ENCODE measurements around the gene TRIM41. TPM values are rescaled to one million over a fixed set of nuclear protein-coding genes. Genes with fewer than 3 reads are reported as not detected.

The TRIM41 gene
- total and polyA plus RNA-seq, 9 of the 15 experiments (the other 6 are each of a cell fraction or from before 2014, with no cell fraction given) = 1.8 to 47.6 (median 20.9) TPM

DNA sequence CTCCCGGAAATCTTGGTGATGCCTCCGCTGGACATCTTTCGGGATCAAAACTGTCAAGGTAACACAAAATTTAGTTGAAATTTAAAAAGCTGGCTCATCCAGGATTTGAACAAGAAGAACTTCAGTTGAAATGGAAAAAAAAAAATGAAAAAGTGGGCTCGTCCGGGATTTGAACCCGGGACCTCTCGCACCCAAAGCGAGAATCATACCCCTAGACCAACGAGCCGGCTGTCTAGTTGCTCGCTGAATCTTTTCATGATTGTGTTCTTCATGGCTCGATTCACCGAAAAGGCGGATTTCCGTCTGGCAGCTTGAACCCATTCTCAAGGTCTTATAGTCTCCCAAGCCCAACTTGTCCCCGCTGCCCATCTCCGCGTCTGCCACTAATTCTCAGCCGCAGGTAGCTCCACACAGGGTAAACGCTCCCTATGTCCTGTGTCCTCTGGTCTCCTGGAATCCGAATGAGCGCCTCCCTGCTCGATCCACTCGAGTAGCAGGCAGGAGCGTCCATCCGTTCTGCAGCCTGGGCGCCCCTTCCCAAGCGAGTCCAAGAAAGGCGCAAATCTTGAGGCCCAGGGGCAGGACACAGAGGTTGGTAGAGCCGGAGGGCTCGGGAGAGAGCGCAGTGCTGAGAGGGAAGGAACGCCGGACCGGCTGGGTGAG, 34.2 kb upstream of the TRIM41 start (continued):
- no peak for TF ChIP-seq CUX1 (CRISPR knock-in tag; IDR thresholded peaks at IDR 0.05)
- no peak for TF ChIP-seq DNMT1 (IDR thresholded peaks at IDR 0.05)
- TF ChIP-seq, protein P1, sequence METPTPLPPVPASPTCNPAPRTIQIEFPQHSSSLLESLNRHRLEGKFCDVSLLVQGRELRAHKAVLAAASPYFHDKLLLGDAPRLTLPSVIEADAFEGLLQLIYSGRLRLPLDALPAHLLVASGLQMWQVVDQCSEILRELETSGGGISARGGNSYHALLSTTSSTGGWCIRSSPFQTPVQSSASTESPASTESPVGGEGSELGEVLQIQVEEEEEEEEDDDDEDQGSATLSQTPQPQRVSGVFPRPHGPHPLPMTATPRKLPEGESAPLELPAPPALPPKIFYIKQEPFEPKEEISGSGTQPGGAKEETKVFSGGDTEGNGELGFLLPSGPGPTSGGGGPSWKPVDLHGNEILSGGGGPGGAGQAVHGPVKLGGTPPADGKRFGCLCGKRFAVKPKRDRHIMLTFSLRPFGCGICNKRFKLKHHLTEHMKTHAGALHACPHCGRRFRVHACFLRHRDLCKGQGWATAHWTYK (CRISPR knock-in tag; IDR thresholded peaks at IDR 0.05) = no peak
- TF ChIP-seq SAFB2 (IDR thresholded peaks at IDR 0.05; ENCODE audit: borderline replicate concordance, low read depth, low read length, severe bottlenecking) = no peak
- TF ChIP-seq, protein P2, sequence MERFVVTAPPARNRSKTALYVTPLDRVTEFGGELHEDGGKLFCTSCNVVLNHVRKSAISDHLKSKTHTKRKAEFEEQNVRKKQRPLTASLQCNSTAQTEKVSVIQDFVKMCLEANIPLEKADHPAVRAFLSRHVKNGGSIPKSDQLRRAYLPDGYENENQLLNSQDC (CRISPR knock-in tag; IDR thresholded peaks at IDR 0.05) = no peak
- TF ChIP-seq ZNF263 (CRISPR knock-in tag; IDR thresholded peaks at IDR 0.05; ENCODE audit: borderline replicate concordance) = no peak; the same call in 1 of the 2 replicates
- TF ChIP-seq ZKSCAN3 (CRISPR knock-in tag; IDR thresholded peaks at IDR 0.05) = no peak
- TF ChIP-seq BHLHE40 (IDR thresholded peaks at IDR 0.05; ENCODE audit: low read length) = no peak
- TF ChIP-seq EP400 (IDR thresholded peaks at IDR 0.05) = no peak
- TF ChIP-seq, protein P3, sequence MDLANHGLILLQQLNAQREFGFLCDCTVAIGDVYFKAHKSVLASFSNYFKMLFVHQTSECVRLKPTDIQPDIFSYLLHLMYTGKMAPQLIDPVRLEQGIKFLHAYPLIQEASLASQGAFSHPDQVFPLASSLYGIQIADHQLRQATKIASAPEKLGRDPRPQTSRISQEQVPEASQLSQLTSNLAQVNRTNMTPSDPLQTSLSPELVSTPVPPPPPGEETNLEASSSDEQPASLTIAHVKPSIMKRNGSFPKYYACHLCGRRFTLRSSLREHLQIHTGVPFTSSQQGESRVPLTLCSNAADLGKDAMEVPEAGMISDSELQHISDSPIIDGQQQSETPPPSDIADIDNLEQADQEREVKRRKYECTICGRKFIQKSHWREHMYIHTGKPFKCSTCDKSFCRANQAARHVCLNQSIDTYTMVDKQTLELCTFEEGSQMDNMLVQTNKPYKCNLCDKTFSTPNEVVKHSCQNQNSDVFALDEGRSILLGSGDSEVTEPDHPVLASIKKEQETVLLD (IDR thresholded peaks at IDR 0.05) = no peak
- peak; percentile 24; the same call in 1 of the 2 replicates for TF ChIP-seq ZBTB5 (IDR thresholded peaks at IDR 0.05)
- 0 out of 2 replicates have a peak, but pooled peaks have one; percentile 4 for TF ChIP-seq MEF2A (IDR thresholded peaks at IDR 0.05; ENCODE audit: control insufficient read depth, low read depth, low read length)
- TF ChIP-seq, protein P4, sequence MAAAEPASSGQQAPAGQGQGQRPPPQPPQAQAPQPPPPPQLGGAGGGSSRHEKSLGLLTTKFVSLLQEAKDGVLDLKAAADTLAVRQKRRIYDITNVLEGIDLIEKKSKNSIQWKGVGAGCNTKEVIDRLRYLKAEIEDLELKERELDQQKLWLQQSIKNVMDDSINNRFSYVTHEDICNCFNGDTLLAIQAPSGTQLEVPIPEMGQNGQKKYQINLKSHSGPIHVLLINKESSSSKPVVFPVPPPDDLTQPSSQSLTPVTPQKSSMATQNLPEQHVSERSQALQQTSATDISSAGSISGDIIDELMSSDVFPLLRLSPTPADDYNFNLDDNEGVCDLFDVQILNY (CRISPR knock-in tag; IDR thresholded peaks at IDR 0.05) = no peak
- TF ChIP-seq ATF1 (CRISPR knock-in tag; IDR thresholded peaks at IDR 0.05) = no peak
- no peak for TF ChIP-seq ATF1 (tag; IDR thresholded peaks at IDR 0.05)
- TF ChIP-seq NFIC (IDR thresholded peaks at IDR 0.05) = peak; percentile 43; the same call in 1 of the 2 replicates
- no peak for TF ChIP-seq ZNF217 (CRISPR knock-in tag; IDR thresholded peaks at IDR 0.05)
- TF ChIP-seq ZNF75A (CRISPR knock-in tag; IDR thresholded peaks at IDR 0.05) = no peak

All from K562 (cell line).